ENCODE data around the gene IGFBP4.

DNA sequence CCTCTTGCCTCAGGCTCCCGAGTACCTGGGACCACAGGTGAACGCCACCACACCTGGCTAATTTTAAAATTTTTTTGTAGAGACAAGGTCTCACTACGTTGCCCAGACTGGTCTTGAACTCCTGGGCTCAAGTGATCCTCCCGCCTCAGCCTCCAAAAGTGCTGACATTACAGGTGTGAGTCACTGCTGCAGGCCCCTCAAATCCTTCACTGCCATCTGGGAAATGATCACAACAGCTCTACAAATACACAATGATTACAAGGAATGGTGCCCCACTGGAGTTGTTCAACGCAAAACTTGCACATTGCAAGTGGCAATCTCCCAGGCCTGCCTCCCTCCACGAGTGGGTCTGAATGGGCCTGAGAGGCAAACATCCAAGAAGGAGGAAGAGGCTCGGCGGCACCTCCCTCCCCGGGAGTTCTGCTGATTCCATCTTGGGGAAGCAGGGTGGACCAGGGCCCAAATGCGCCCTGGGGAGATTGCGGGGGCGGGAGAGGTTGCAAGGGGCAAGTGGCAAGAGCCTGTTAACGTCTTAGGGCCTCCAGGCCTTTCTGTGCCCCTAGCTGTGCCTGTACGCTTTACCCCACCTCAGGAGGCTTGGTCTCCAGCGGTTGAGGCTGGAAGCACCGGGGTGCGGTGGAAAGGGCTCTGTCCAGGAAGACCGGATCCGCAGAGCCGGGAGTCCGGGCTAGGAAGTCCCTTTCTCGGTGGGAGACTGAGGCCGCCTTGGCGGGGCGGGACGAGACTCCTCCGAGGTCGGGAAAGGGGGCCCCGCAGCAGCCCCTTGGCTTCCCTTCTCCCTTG lies 656 bp upstream of the IGFBP4 start:
- TF ChIP-seq, protein P1, sequence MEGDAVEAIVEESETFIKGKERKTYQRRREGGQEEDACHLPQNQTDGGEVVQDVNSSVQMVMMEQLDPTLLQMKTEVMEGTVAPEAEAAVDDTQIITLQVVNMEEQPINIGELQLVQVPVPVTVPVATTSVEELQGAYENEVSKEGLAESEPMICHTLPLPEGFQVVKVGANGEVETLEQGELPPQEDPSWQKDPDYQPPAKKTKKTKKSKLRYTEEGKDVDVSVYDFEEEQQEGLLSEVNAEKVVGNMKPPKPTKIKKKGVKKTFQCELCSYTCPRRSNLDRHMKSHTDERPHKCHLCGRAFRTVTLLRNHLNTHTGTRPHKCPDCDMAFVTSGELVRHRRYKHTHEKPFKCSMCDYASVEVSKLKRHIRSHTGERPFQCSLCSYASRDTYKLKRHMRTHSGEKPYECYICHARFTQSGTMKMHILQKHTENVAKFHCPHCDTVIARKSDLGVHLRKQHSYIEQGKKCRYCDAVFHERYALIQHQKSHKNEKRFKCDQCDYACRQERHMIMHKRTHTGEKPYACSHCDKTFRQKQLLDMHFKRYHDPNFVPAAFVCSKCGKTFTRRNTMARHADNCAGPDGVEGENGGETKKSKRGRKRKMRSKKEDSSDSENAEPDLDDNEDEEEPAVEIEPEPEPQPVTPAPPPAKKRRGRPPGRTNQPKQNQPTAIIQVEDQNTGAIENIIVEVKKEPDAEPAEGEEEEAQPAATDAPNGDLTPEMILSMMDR (IDR thresholded peaks at IDR 0.05) = peak in 1 of 4 experiments; percentile 20
- TF ChIP-seq POLR2AphosphoS5 (IDR thresholded peaks at IDR 0.05) (no peak), POLR2A (IDR thresholded peaks at IDR 0.05) (no peak)
